ENCODE results near the gene CA11.

DNA sequence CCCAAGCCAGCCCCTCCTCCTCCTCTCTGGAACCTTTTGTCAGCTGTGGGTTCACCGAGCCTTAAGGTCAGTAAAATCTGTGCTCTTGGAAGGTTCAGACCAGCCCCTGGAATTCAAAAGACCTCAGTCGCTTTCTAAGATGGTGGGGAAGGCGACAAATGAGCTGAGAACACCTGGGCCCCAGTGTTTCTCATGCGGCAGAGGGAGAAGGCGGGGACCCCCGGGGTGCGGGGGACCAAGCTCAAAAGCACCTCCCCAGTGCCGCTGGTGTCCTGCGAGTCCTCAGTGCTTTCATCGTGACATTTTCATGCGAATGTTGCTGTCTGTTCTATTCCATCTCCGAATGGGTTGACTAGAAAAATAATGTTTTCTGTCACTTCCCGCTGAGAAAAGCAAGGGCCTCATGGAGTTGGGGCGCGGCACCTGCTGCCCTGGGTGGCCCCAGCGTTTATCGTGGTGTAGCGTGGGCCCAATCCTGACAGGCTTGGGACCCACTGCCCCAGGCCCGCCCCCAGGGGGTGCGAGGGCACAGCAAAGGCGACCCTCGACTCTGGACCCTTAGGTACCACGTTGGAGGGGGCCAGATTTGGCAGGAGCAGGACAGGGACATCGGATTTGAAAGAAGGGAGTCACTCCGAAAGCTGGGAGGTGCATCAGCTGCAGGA is 27.6 kb upstream of the CA11 start:
- TF ChIP-seq, protein P1, sequence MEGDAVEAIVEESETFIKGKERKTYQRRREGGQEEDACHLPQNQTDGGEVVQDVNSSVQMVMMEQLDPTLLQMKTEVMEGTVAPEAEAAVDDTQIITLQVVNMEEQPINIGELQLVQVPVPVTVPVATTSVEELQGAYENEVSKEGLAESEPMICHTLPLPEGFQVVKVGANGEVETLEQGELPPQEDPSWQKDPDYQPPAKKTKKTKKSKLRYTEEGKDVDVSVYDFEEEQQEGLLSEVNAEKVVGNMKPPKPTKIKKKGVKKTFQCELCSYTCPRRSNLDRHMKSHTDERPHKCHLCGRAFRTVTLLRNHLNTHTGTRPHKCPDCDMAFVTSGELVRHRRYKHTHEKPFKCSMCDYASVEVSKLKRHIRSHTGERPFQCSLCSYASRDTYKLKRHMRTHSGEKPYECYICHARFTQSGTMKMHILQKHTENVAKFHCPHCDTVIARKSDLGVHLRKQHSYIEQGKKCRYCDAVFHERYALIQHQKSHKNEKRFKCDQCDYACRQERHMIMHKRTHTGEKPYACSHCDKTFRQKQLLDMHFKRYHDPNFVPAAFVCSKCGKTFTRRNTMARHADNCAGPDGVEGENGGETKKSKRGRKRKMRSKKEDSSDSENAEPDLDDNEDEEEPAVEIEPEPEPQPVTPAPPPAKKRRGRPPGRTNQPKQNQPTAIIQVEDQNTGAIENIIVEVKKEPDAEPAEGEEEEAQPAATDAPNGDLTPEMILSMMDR (IDR thresholded peaks at IDR 0.05) = no peak
- no peak for TF ChIP-seq POLR2A (IDR thresholded peaks at IDR 0.05)

Data from heart left ventricle (tissue), 13 donors.